WERI-Rb-1 (cell line): ENCODE results near the gene ACSBG1.
A peak's percentile ranks its signal among the peaks of the same experiment; 100 is the strongest.
"Not testable (repeated sequence)": the region's sequence is repeated elsewhere in the genome, so short reads cannot be mapped to it uniquely, and the experiment has no call there.

ENCODE experiments used
- DNase-seq: peaks from one replicate; pipeline ENCODE4 v3.0.0-alpha.2; 2020
- H3K27ac ChIP-seq: fragments of 250-450 bp; sonication (Bioruptor Pico); 2 replicates; pipeline ENCODE4 v1.5.1; 2020; ENCODE audit warnings: mild to moderate bottlenecking, moderate library complexity
- H3K27me3 ChIP-seq: fragments of 250-450 bp; sonication (Bioruptor Pico); 2 replicates; pipeline ENCODE4 v1.5.1; 2021; ENCODE audit warnings: mild to moderate bottlenecking, low read depth, moderate library complexity; ENCODE audit not compliant: insufficient read depth, severe bottlenecking
- H3K36me3 ChIP-seq: fragments of 250-450 bp; sonication (Bioruptor Pico); 2 replicates; pipeline ENCODE4 v1.5.1; 2020; ENCODE audit warnings: mild to moderate bottlenecking, moderate library complexity
- H3K4me3 ChIP-seq: 2 replicates; pipeline ENCODE4 v1.5.1; 2011; ENCODE audit warnings: low read depth, mild to moderate bottlenecking, control low read depth, low read length
- H3K9me3 ChIP-seq: fragments of 250-450 bp; sonication (Bioruptor Pico); 2 replicates; pipeline ENCODE4 v1.5.1; 2021; ENCODE audit warnings: mild to moderate bottlenecking, moderate library complexity; ENCODE audit not compliant: severe bottlenecking
- CTCF ChIP-seq: IDR thresholded peaks from 2 replicates; pipeline ENCODE4 v1.5.1; 2011; ENCODE audit warnings: low read depth, mild to moderate bottlenecking, control low read depth, inconsistent platforms, low read length

ACSBG1 gene

GRCh38 chr15:78247911-78248310 lies 13.5 kb upstream of the ACSBG1 start:
- Histone ChIP-seq H3K27ac (no peak overlapping the region), H3K36me3 (no peaks in the 10 kb centered on the region), H3K27me3 (no peaks in the 10 kb centered on the region), H3K4me3 (no peak overlapping the region), H3K9me3 (no peaks in the 10 kb centered on the region)
- DNase-seq: no peak
- no peak for TF ChIP-seq CTCF

GRCh38 chr15:78245976-78246620 lies 11.7 kb upstream of the ACSBG1 start:
- not testable (repeated sequence) for H3K4me3 ChIP-seq, DNase-seq, H3K27ac ChIP-seq, H3K27me3 ChIP-seq, H3K36me3 ChIP-seq, H3K9me3 ChIP-seq

GRCh38 chr15:78245392-78245791 lies 11.0 kb upstream of the ACSBG1 start:
- H3K27me3 ChIP-seq, DNase-seq, H3K27ac ChIP-seq, H3K9me3 ChIP-seq, H3K4me3 ChIP-seq, H3K36me3 ChIP-seq: not testable (repeated sequence)

GRCh38 chr15:78244893-78245292 lies 10.5 kb upstream of the ACSBG1 start:
- no peak for TF ChIP-seq CTCF
- DNase-seq: no peak
- Histone ChIP-seq H3K27ac (no peak overlapping the region), H3K9me3 (no peaks in the 10 kb centered on the region), H3K27me3 (no peaks in the 10 kb centered on the region), H3K4me3 (no peak overlapping the region), H3K36me3 (no peaks in the 10 kb centered on the region)

GRCh38 chr15:78244101-78244500 lies 9.7 kb upstream of the ACSBG1 start:
- Histone ChIP-seq H3K4me3 (no peak overlapping the region), H3K27ac (no peak overlapping the region), H3K9me3 (no peaks in the 10 kb centered on the region), H3K36me3 (no peaks in the 10 kb centered on the region), H3K27me3 (no peaks in the 10 kb centered on the region)
- no peak for TF ChIP-seq CTCF
- no peak for DNase-seq

- Histone ChIP-seq H3K9me3 (no peaks in the 10 kb centered on the region), H3K36me3 (no peaks in the 10 kb centered on the region), H3K27ac (no peak overlapping the region), H3K4me3 (no peak overlapping the region), H3K27me3 (no peaks in the 10 kb centered on the region)
- no peak for TF ChIP-seq CTCF
- DNase-seq: peak; percentile 37
Observed at GRCh38 chr15:78243491-78243941, 9.2 kb upstream of the ACSBG1 start.

- H3K27ac ChIP-seq: no peak overlapping the region
- no peak for DNase-seq
- H3K36me3 ChIP-seq: no peaks in the 10 kb centered on the region
- no peaks in the 10 kb centered on the region for H3K27me3 ChIP-seq
- no peak for TF ChIP-seq CTCF
- H3K9me3 ChIP-seq: no peaks in the 10 kb centered on the region
- H3K4me3 ChIP-seq: no peak overlapping the region
Observed at GRCh38 chr15:78243058-78243457, 8.7 kb upstream of the ACSBG1 start.
